GM12878 (cell line): ENCODE measurements around the gene NR6A1. TPM values are rescaled to one million over a fixed set of nuclear protein-coding genes. Genes with fewer than 3 reads are reported as not detected.

Source experiments
- ATAC-seq: fragments of 200-7000 bp; cut with Tn5 transposase; 3 replicates; pipeline ENCODE4 v1.9.1; 2020; ENCODE audit warnings: mild to moderate bottlenecking, moderate library complexity
- BruUV-seq: library from RNA; stranded (reverse); fragments of 400-500 nt; replicated peaks from 2 replicates; lab custom pipeline; 2021; lab: Mats Ljungman, UMichigan
- CTCF ChIA-PET: fragments of 300-600 bp; sonication (Branson Sonifier 250); formaldehyde crosslinking; extraction: SDS; loops from one replicate; lab custom pipeline; 2021; ENCODE audit warnings: inconsistent platforms; lab: Yijun Ruan, JAX
- POLR2A ChIA-PET: fragments of 350-600 bp; formaldehyde crosslinking; extraction: SDS; loops from one replicate; lab custom pipeline; 2021; ENCODE audit warnings: inconsistent platforms; lab: Charles Lee
- RAD21 ChIA-PET: fragments of 300-600 bp; sonication (Branson Sonifier 250); formaldehyde crosslinking; loops from one replicate; lab custom pipeline; 2023; ENCODE audit warnings: antibody characterized with exemption; ENCODE audit not compliant: unreplicated experiment; lab: Charles Lee
- SMC1A ChIA-PET: fragments of 300-600 bp; sonication (Branson Sonifier 250); formaldehyde crosslinking; loops from one replicate; lab custom pipeline; 2023; ENCODE audit not compliant: unreplicated experiment, uncharacterized antibody; lab: Charles Lee
- DNase-seq: peaks from one replicate; pipeline ENCODE4 v3.0.0-alpha.2; 2011; ENCODE audit warnings: low read depth, low spot score
- FAIRE-seq: peaks from 3 replicates; lab custom pipeline; 2011; peaks lifted over from hg19 to GRCh38; lab: Jason Lieb, UNC
- H2AFZ ChIP-seq: 2 replicates; pipeline ENCODE4 v1.6.0; 2011; ENCODE audit warnings: low read depth, low read length, control low read depth; ENCODE audit not compliant: control insufficient read depth
- H3K27ac ChIP-seq: 2 replicates; pipeline ENCODE4 v1.5.1; 2011; ENCODE audit warnings: control low read depth; ENCODE audit not compliant: control insufficient read depth, insufficient read depth
- H3K27me3 ChIP-seq, 2 experiments: replicated peaks in 1 of 2; 2 replicates each; pipeline versions ENCODE4 v1.6.0 to v1.6.1; 2011; ENCODE audit warnings: low read length in 1 of 2; ENCODE audit not compliant: control insufficient read depth in 2 of 2, insufficient read depth in 2 of 2
- H3K36me3 ChIP-seq, 2 experiments: 2 replicates each; pipeline ENCODE4 v1.5.1; 2011; ENCODE audit warnings: low read length in 1 of 2; ENCODE audit not compliant: control insufficient read depth in 2 of 2, insufficient read depth in 2 of 2
- H3K4me1 ChIP-seq: 2 replicates; pipeline ENCODE4 v1.6.1; 2011; ENCODE audit warnings: mild to moderate bottlenecking, low read length, moderate library complexity, mixed read lengths; ENCODE audit not compliant: control insufficient read depth, insufficient read depth
- H3K4me2 ChIP-seq: 2 replicates; pipeline ENCODE4 v1.6.0; 2011; ENCODE audit warnings: control low read depth; ENCODE audit not compliant: control insufficient read depth, insufficient read depth
- H3K4me3 ChIP-seq: fragments of 200-600 bp; sonication (generic); 2 replicates; pipeline ENCODE4 v1.5.1; 2016
- H3K79me2 ChIP-seq: 2 replicates; pipeline ENCODE4 v1.6.0; 2011; ENCODE audit warnings: low read length; ENCODE audit not compliant: control insufficient read depth, insufficient read depth
- H3K9ac ChIP-seq: 2 replicates; pipeline ENCODE4 v1.8.0; 2011; ENCODE audit warnings: low read length, control low read depth, mixed read lengths; ENCODE audit not compliant: control insufficient read depth, insufficient read depth
- H3K9me3 ChIP-seq: replicated peaks from 3 replicates; pipeline ENCODE4 v1.5.1; 2011; ENCODE audit warnings: mild to moderate bottlenecking, low read length; ENCODE audit not compliant: control insufficient read depth, insufficient read depth
- H4K20me1 ChIP-seq: 2 replicates; pipeline ENCODE4 v1.6.0; 2011; ENCODE audit not compliant: control insufficient read depth, insufficient read depth
- BMI1 ChIP-seq: fragments of 450-650 bp; IDR thresholded peaks from 2 replicates; pipeline ENCODE4 v1.6.1; 2016; ENCODE audit warnings: mild to moderate bottlenecking, moderate library complexity, borderline replicate concordance
- BRCA1 ChIP-seq: IDR thresholded peaks from 2 replicates; pipeline ENCODE4 v1.6.1; 2011; ENCODE audit warnings: low read depth, low read length, improper control_type of control experiment
- MTA2 ChIP-seq: fragments of 450-650 bp; IDR thresholded peaks from 2 replicates; pipeline ENCODE4 v1.6.1; 2016; ENCODE audit warnings: low read depth, mild to moderate bottlenecking, moderate library complexity
- NFYB ChIP-seq: IDR thresholded peaks from 2 replicates; pipeline ENCODE4 v1.6.1; 2011; ENCODE audit warnings: low read depth, mild to moderate bottlenecking, low read length, improper control_type of control experiment, moderate library complexity; ENCODE audit not compliant: insufficient read depth
- PKNOX1 ChIP-seq: fragments of 450-650 bp; IDR thresholded peaks from 2 replicates; pipeline ENCODE4 v1.6.1; 2016; ENCODE audit warnings: mild to moderate bottlenecking
- RB1 ChIP-seq: fragments of 450-650 bp; formaldehyde crosslinking; IDR thresholded peaks from 2 replicates; pipeline ENCODE4 v1.6.1; 2017; ENCODE audit warnings: mild to moderate bottlenecking, borderline replicate concordance
- RFX5 ChIP-seq: IDR thresholded peaks from 2 replicates; pipeline ENCODE4 v1.6.1; 2011; ENCODE audit warnings: low read depth, low read length, improper control_type of control experiment
- SMAD1 ChIP-seq: fragments of 450-650 bp; IDR thresholded peaks from 2 replicates; pipeline ENCODE4 v1.6.1; 2018; ENCODE audit warnings: mild to moderate bottlenecking, low read depth; ENCODE audit not compliant: partially characterized antibody
- SRF ChIP-seq, 2 experiments: IDR thresholded peaks; 2 replicates each; pipeline ENCODE4 v1.6.1; 2011; ENCODE audit warnings: low read depth in 2 of 2, low read length in 2 of 2, mild to moderate bottlenecking in 1 of 2, moderate library complexity in 1 of 2
- TARDBP ChIP-seq: IDR thresholded peaks from 2 replicates; pipeline ENCODE4 v1.6.1; 2016; ENCODE audit warnings: borderline replicate concordance
- USF2 ChIP-seq: IDR thresholded peaks from 2 replicates; pipeline ENCODE4 v1.6.1; 2011; ENCODE audit warnings: low read depth, low read length, improper control_type of control experiment, borderline replicate concordance
- YY1 ChIP-seq: IDR thresholded peaks from 2 replicates; pipeline ENCODE4 v1.6.1; 2011; ENCODE audit warnings: low read depth, mild to moderate bottlenecking, low read length
- WGBS: methylation state at CpG from one replicate; pipeline ENCODE4 v1.1.6; 2016; ENCODE audit warnings: low lambda C conversion rate; ENCODE audit not compliant: insufficient replicate concordance, insufficient coverage; ENCODE audit errors: missing lambda C conversion rate; 5-methylcytosine and 5-hydroxymethylcytosine counted together
- in situ Hi-C: fragments of 300-500 bp; cut with MboI; formaldehyde crosslinking; loops from 9 replicates; pipeline ENCODE4 v1.14.3; 2018; ENCODE audit warnings: mixed read lengths
- intact Hi-C: fragments of 100-400 bp; cut with micrococcal nuclease; formaldehyde crosslinking; loops from one replicate; pipeline ENCODE4 v1.14.2; 2022; ENCODE audit not compliant: unreplicated experiment
- polyA plus RNA-seq, 11 experiments: library from polyadenylated mRNA; depleted of rRNA in 4 of 11; unstranded in 6 of 11; stranded (reverse) in 5 of 11; fragments of >200 nt; fragmentation: Nextera tagmentation in 4 of 11; fragmentation: Illumina TruSeq in 1 of 11; extraction: Ambion mirVana in 4 of 11; extraction: Trizol in 1 of 11; gene quantifications; 1 replicate in 1 of 11; 2 replicates in 10 of 11; pipeline versions ENCODE4 v1.2.1 to v1.2.3, GENCODE V29; 2011 to 2016; ENCODE audit warnings: inconsistent platforms in 2 of 11, missing spikeins in 2 of 11, low read depth in 1 of 11
- total RNA-seq, 4 experiments: library from RNA; depleted of rRNA in 3 of 4; stranded (reverse); fragments of >200 nt in 3 of 4; fragmentation: Illumina TruSeq in 1 of 4; extraction: Trizol in 1 of 4; gene quantifications; 2 replicates each; pipeline versions ENCODE4 v1.2.1 to v1.2.3, GENCODE V29; 2013 to 2021

Gene NR6A1
- total and polyA plus RNA-seq, 10 of the 15 experiments (the other 5 are each of a cell fraction or from before 2014, with no cell fraction given): 1.2 to 9.2 (median 4.6) TPM

- FAIRE-seq: no peak
Observed at GRCh38 chr9:124473310-124473709, 297.8 kb downstream of the NR6A1 start.

More at GRCh38 chr9:124473310-124473709, 297.8 kb downstream of the NR6A1 start:
- Histone ChIP-seq H3K4me2 (no peak overlapping the region), H3K9ac (no peak overlapping the region), H3K4me1 (no peaks in the 10 kb centered on the region)
- no peak for DNase-seq
- POLR2A ChIA-PET: no interaction called here
- intact Hi-C loops (no loop called here), in situ Hi-C loops (no loop called here)
- no peak for TF ChIP-seq RB1
- TF ChIP-seq MTA2: no peak
- no peak for TF ChIP-seq USF2
- TF ChIP-seq TARDBP: no peak
- TF ChIP-seq PKNOX1: no peak
- no peak for TF ChIP-seq BMI1
- no peak for TF ChIP-seq RFX5
- TF ChIP-seq YY1: no peak
- no peak for TF ChIP-seq SMAD1
- no peak for TF ChIP-seq NFYB
- TF ChIP-seq BRCA1: no peak
- no peak for TF ChIP-seq SRF (IDR thresholded peaks at IDR 0.05; ENCODE audit: low read depth in 2 of 2, low read length in 2 of 2)
- TF ChIP-seq, all 136 proteins: peak for 0
- H4K20me1 ChIP-seq: no peaks in the 10 kb centered on the region
- BruUV-seq: no TSS peak
- no peak overlapping the region for H2AFZ ChIP-seq
- no peaks in the 10 kb centered on the region for H3K36me3 ChIP-seq
- WGBS: 30% methylated on average over 10 of the region's 10 CpGs
- peaks cover 0 to 3% of the 10 kb centered on the region in 2 experiments; a peak in 2 of 4 replicates for H3K27me3 ChIP-seq
- ChIA-PET CTCF (no interaction called here), SMC1A (no interaction called here), RAD21 (no interaction called here)
- no peaks in the 10 kb centered on the region for H3K9me3 ChIP-seq
- no peak for ATAC-seq
- H3K27ac ChIP-seq: no peak overlapping the region
- no peak overlapping the region for H3K4me3 ChIP-seq
- no peaks in the 10 kb centered on the region for H3K79me2 ChIP-seq
